Thoracic aorta (tissue), 2 donors: ENCODE data around the gene IQSEC2. TPM values are rescaled to one million over a fixed set of nuclear protein-coding genes. Genes with fewer than 3 reads are reported as not detected.
A peak's percentile ranks its signal among the peaks of the same experiment; 100 is the strongest.

Experiments used
- ATAC-seq: fragments of 150-250 bp; one replicate; pipeline ENCODE4 v1.8.0; 2017; ENCODE audit warnings: low read depth; ENCODE audit not compliant: insufficient number of reproducible peaks, low FRiP score
- DNase-seq: peaks from one replicate; pipeline ENCODE4 v3.0.0-alpha.2; 2020; ENCODE audit warnings: low spot score
- H3K27ac ChIP-seq, 2 donors: fragments of 200-600 bp; sonication (generic); 1 replicate in 1 of 2; 2 replicates in 1 of 2; pipeline ENCODE4 v1.5.1; 2016; ENCODE audit warnings: mild to moderate bottlenecking in 2 of 2, moderate library complexity in 2 of 2
- H3K27me3 ChIP-seq: fragments of 200-600 bp; sonication (generic); replicated peaks from 2 replicates; pipeline ENCODE4 v1.6.0; 2016; ENCODE audit warnings: mild to moderate bottlenecking; ENCODE audit not compliant: insufficient read depth
- H3K36me3 ChIP-seq: fragments of 200-600 bp; sonication (generic); one replicate; pipeline ENCODE4 v1.5.1; 2016
- H3K4me1 ChIP-seq, 2 donors: fragments of 200-600 bp; sonication (generic); 1 replicate in 1 of 2; 2 replicates in 1 of 2; pipeline versions ENCODE4 v1.5.1 to v1.6.0; 2016; ENCODE audit warnings: low read depth in 2 of 2, mild to moderate bottlenecking in 1 of 2; ENCODE audit not compliant: control insufficient read depth in 1 of 2
- H3K4me3 ChIP-seq: fragments of 200-600 bp; sonication (generic); 2 replicates; pipeline ENCODE4 v1.5.1; 2016; ENCODE audit warnings: mild to moderate bottlenecking
- H3K9me3 ChIP-seq: fragments of 200-600 bp; sonication (generic); 2 replicates; pipeline ENCODE4 v1.5.1; 2016
- total RNA-seq, 2 donors: library from RNA; depleted of rRNA; stranded (reverse); fragments of >200 nt; gene quantifications; one replicate each; pipeline versions ENCODE4 v1.1.0 to v1.2.3, GENCODE V29; 2016
- TF ChIP-seq, protein P1 (sequence below): fragments of 200-600 bp; sonication (generic); IDR thresholded peaks from one replicate; pipeline ENCODE4 v1.5.1; 2019; ENCODE audit warnings: antibody characterized with exemption

The IQSEC2 gene
- 10 to 100 TPM; 12.2 to 21.1 TPM for total RNA-seq

DNA sequence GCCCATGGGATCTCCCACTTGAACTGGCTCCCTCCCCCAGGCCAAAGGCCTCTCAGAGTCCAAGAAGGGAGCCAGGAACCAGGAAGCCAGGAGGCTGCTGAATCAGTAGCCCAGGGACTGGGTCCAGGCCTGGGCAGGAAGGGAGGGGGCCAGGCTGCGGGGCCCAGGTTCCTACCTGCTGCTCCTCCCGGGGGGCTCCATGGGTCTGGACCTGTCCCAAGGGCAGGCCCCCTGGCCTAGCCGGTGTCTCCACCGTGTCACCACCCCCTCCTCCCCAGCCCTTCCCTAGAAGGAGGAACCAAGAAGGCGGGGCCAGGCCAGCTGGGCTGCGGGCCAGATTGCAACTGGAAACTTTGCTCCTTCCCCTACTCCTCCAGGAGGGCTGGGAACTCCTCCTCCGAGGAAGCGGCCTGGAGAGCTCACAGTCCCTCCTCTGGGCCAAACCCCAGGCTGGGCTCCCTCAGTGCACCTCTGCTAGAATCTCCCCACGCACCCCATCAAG, at the start of gene IQSEC2:
Gene IQSEC2 (minus strand): TSS at position 264 of the 502 bp plus-strand sequence.
- H3K27ac ChIP-seq: peak within 1 kb of the TSS; percentile 53 to 76
- peaks cover 9 to 27% of the 10 kb centered on the region in 2 donors for H3K4me1 ChIP-seq
- TF ChIP-seq, protein P1, sequence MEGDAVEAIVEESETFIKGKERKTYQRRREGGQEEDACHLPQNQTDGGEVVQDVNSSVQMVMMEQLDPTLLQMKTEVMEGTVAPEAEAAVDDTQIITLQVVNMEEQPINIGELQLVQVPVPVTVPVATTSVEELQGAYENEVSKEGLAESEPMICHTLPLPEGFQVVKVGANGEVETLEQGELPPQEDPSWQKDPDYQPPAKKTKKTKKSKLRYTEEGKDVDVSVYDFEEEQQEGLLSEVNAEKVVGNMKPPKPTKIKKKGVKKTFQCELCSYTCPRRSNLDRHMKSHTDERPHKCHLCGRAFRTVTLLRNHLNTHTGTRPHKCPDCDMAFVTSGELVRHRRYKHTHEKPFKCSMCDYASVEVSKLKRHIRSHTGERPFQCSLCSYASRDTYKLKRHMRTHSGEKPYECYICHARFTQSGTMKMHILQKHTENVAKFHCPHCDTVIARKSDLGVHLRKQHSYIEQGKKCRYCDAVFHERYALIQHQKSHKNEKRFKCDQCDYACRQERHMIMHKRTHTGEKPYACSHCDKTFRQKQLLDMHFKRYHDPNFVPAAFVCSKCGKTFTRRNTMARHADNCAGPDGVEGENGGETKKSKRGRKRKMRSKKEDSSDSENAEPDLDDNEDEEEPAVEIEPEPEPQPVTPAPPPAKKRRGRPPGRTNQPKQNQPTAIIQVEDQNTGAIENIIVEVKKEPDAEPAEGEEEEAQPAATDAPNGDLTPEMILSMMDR: no peak
- H3K4me3 ChIP-seq: peak within 1 kb of the TSS; percentile 71
- no peak for ATAC-seq
- no peaks in the 10 kb centered on the region for H3K27me3 ChIP-seq
- H3K36me3 ChIP-seq: no peaks in the 10 kb centered on the region
- H3K9me3 ChIP-seq: no peaks in the 10 kb centered on the region
- peak; percentile 7 for DNase-seq

DNA sequence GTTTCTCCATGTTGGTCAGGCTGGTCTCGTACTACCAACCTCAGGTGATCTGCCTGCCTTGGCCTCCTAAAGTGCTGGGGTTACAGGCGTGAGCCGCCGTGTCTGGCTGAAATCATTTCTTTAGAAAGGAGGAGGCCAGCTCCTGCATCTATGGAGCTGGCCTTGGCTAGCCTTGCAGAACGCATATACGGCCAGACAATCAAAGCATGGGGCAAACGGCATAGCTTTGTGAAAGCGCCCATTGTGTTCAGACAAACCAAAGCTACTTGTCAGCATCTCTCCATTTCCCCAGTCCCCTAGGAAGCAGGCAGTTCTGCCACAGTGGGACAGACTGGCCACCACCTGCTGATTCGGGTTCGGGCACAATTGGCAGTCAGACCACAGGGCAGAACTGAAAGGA, 48.9 kb upstream of the IQSEC2 start:
- Histone ChIP-seq H3K9me3 (no peaks in the 10 kb centered on the region), H3K27ac (no peak overlapping the region), H3K36me3 (no peaks in the 10 kb centered on the region), H3K27me3 (no peaks in the 10 kb centered on the region), H3K4me3 (no peak overlapping the region), H3K4me1 (no peaks in the 10 kb centered on the region)
- DNase-seq (no peak), ATAC-seq (no peak)
- TF ChIP-seq, protein P1: no peak

DNA sequence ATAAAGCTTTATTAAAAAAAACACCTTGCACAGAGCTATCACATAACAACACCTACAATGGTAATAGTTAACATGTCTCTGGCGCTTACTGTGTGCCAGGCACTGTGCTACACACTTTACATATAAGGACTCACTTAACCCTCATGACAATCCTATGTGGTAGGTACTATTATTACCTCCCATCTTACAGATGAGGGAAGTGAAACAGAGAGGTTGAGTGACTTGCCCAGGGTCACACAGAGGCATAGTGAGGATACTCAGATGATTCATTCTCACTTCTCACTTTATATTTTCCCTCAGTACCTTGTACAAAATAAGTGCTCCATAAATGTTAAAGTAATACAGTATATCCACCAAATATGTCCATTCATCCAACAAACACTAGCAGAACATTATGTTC, 43.4 kb upstream of the IQSEC2 start:
- Histone ChIP-seq H3K9me3 (no peaks in the 10 kb centered on the region), H3K4me1 (peaks cover 0 to under 1% of the 10 kb centered on the region in 2 donors), H3K27ac (no peak overlapping the region), H3K4me3 (no peak overlapping the region), H3K36me3 (no peaks in the 10 kb centered on the region), H3K27me3 (no peaks in the 10 kb centered on the region)
- ATAC-seq (no peak), DNase-seq (no peak)
- TF ChIP-seq, protein P1: no peak

DNA sequence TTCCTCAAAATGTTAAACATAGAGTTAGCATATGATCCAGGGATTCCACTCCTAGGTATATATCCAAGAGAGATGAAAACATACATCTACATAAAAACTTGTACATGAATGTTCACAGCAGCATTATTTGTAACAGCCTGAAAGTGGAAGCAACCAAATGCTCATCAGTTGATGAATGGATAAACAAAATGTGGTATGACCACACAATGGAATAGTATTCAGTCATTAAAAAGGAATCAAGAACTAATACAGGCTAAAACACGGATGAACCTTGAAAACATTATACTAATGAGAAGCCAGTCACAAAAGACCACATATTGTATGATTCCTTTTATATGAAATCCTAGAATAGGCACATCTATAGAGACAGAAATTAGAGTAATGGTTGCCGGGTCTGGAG, 42.7 kb upstream of the IQSEC2 start:
- Histone ChIP-seq H3K4me3 (no peak overlapping the region), H3K27me3 (no peaks in the 10 kb centered on the region), H3K4me1 (peaks cover 0 to 8% of the 10 kb centered on the region in 2 donors), H3K9me3 (no peaks in the 10 kb centered on the region), H3K36me3 (no peaks in the 10 kb centered on the region), H3K27ac (no peak overlapping the region)
- TF ChIP-seq, protein P1: no peak
- ATAC-seq (no peak), DNase-seq (no peak)

DNA sequence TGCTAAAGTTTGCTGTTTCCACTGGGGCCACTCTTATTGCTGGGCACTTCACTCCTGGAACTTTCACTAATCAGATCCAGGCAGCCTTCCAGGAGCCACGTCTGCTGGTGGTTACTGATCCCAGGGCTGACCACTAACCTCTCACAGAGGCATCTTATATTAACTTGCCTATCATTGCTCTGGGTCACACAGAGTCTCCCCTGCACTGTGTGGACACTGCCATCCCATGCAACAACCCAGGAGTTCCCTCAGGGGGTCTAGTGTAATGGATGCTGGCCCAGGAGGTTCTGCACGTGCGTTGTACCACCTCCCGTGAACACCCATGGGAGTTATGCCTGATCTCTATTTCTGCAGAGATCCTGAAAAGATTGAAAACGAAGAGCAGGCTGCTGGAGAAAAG, 41.8 kb upstream of the IQSEC2 start:
- no peak overlapping the region for H3K27ac ChIP-seq
- peaks cover 0 to 17% of the 10 kb centered on the region in 2 donors for H3K4me1 ChIP-seq
- H3K36me3 ChIP-seq: no peaks in the 10 kb centered on the region
- H3K9me3 ChIP-seq: no peaks in the 10 kb centered on the region
- no peaks in the 10 kb centered on the region for H3K27me3 ChIP-seq
- ATAC-seq: no peak
- TF ChIP-seq, protein P1: no peak
- no peak overlapping the region for H3K4me3 ChIP-seq
- DNase-seq: no peak
